Activated CD8-positive, alpha-beta memory T cell treated with anti-CD3 and anti-CD28 coated beads, Interleukin-2, amount 50 U/mL, for 1 hour (primary cell): ENCODE measurements around the gene TRAPPC2L.
"Not testable (repeated sequence)": the region's sequence is repeated elsewhere in the genome, so short reads cannot be mapped to it uniquely, and the experiment has no call there.

Experiments
- DNase-seq: peaks from one replicate; pipeline ENCODE4 v3.0.0-alpha.2; 2020; ENCODE audit errors: extremely low read depth

Gene TRAPPC2L

DNA sequence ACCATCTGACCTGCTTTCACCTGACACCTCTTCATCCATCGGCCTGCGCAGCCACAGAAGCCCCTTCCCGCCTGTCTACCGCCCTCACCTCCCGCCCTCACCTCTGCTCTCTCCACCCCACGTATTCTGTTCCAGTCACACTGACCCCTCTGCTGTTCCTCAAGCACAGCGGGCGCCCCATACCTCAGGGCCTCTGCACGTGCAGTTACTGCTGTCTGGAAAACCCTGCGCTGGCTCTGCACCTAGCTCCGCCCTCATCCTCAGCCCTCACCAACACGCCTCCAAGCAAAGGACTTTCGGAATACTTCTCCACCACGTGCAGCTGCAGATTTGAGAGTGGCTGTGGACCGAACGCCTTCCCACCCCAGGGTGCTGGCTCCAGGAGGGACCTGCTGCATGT lies 34.2 kb downstream of the TRAPPC2L start:
- DNase-seq = no peak

DNA sequence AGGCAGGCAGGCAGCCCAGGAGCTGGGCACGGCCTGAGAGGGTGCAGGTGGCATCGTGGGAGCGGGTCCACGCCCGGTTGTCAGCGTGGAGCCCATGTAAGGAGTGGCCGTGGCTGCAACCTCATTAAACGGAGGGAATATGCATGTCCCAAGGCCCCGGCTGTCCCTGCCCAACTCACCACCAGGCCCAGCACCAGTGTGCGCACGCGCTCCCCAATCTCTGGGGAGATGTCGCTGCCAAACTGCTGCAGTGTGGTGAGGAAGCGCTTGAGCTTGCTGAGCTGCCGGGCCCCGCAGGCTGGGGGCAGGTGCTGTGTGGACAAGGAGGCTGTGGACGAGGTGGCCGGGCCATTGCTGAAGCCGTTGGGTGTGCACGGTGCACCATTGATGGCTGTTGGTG lies 35.1 kb downstream of the TRAPPC2L start:
- DNase-seq = no peak

DNA sequence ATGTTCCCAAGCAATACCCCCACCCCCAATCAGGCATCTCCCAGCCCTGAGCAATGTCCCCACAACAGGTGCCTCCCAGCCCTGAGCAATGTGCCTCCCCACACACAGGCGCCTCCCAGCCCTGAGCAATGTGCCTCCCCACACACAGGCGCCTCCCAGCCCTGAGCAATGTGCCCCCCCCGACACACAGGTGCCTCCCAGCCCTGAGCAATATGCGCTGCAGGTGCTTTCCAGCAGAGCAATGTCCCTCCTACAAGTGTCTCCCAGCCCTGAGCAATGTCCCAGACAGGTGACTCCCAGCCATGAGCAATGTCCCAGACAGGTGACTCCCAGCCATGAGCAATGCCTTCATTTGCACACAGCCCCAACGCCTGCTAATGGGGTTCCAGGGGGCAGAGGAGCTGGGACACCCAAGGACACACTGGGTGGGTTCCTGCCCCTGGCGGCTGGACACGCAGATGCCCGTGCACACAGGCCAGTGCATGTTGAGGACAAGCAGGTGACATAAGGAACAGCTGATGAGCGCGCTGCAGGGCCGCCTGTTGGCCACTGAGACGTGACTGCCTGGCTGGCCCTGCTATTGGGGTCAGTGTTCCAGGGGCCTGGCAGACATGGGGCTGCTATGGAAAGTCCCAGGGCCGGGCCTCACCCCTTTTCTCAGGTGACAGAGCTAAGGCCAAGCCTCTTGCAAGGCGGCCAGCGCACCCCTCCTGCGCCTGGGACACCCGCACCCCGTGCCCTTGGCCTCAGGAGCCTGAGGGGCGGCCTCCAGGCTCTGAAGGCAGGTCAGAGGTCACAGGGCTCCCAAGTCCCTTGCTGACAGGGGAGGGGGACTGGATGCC lies 36.4 kb downstream of the TRAPPC2L start:
- no peak for DNase-seq

DNA sequence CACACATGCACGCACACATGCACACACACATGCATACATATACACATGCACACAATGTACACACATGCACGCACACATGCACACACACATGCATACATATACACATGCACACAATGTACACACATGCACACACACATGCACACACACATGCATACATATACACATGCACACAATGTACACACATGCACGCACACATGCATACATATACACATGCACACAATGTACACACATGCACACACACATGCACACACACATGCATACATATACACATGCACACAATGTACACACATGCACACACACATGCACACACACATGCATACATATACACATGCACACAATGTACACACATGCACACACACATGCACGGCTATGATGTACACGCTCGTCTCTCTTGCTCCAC lies 37.3 kb downstream of the TRAPPC2L start:
- not testable (repeated sequence) for DNase-seq

DNA sequence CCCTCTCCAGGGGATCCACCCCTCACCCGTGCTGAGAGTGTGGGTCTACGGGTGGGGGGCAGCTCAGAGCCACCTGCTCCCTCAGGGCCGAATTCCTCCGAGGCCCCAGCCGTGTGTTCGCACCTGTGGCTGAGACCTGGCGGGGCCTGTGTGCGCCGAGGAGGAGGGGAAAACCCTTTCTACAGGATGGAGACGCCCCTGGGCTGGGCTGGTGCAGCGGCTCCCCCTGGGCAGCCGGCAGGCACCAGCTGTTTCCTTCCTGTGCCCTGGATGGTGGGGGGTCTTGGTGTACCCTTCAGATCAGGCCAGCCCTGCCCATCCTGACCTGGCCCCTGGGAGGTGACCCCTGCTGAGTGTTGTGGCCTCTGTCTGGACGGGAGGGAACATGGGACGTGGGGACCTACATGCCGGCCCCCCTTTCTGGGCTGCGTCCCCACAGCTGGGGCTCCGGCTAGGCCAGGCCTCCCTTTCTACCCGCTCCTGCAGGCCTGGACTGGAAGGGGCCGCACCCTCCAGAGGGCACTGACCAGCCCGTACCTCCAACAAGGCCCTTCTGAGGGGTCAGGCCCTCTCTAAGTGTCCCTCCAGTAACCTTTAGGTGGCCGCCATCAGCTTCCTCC lies 37.9 kb downstream of the TRAPPC2L start:
- no peak for DNase-seq

DNA sequence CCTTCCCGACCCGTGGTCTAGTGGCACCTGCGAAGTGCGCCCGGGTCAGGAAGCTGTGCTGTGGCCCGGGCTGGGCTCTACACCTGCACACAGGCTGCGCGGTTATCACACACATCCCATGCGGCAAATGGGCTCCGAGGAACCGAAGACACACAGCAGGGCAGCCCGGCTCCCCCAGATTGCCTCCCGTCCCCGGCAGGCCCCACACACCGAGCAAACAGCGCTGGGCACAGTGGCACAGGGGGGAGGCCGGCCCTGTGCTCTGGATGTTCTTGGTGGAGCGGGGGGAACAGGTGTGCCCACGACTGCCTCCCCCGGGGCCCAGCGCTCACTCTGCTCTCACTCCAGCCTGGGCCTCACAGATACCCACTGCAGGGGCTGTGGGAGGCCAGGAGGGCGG lies 38.4 kb downstream of the TRAPPC2L start:
- DNase-seq = no peak

DNA sequence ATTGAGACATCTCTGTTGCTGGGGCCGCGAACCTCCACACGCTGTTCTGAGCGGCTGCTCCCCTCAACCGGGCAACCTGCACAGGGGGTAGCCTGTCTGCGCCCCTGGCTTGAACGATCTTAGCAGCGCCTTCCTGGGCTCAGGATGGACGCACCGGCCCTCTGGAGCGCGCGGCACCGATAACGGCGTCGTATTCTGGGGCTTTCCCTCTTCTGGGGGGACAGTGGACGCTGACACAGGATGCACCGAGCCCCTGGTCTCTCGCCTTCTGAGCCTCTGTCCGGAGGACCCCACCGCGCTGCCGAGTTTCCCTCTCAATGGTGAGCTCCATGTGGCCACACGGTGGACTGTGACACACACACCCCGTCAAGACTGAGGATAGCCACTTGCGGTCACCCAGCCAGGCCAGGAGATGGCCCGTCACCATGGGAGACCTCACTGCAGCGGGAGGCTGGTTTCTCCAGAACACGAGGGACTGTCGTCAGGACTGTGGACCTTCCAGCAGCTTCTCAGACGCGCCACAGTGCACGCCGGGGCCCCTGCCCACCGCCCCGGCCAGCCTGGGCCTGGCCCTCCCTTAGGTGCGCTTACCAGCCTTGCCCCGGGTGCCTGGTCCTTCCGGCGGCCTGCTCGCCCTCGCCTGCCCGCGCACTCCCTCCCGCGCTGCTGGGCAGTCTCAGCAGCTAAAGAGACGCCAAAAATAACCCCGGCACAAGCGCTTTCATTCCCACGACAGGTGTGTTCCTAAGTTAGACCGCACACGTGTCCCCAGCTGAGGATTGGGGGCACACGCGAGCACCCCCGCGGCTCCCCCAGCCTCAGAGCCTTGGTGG lies 39.5 kb downstream of the TRAPPC2L start:
- DNase-seq = no peak

DNA sequence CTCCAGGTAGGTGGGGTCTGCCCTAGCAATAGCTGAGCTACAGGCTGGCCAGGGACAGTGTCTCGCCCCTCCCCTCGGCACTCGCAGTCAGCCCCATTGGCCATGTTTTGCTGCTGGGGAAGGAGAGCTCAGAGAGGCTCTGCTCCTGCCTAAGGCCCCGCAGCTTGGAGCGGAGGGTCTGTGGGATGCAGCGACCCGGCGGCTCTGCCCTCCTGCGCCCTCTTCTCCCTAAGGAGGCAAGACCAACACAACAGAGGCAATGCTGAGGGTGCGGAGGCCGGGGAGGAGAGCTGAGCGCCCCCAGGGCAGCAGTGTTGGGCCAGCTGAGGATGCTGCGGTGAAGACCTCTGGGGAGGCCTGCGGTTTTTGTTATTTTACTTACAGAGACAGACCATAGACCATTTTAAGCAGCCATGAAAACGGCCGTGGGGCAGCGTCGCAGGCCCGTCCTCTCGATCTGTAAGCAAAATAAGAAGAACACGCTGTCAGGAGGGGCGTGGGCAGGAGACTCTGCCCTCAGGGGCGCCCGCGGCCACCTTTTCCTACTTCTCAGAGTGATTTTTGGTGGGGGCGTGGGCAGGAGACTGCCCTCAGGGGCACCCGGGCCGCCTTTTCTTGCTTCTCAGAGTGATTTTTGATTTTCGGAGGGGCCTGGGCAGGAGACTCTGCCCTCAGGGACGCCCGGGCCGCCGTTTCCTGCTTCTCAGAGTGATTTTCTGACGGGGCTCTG lies 40.9 kb downstream of the TRAPPC2L start:
- no peak for DNase-seq

DNA sequence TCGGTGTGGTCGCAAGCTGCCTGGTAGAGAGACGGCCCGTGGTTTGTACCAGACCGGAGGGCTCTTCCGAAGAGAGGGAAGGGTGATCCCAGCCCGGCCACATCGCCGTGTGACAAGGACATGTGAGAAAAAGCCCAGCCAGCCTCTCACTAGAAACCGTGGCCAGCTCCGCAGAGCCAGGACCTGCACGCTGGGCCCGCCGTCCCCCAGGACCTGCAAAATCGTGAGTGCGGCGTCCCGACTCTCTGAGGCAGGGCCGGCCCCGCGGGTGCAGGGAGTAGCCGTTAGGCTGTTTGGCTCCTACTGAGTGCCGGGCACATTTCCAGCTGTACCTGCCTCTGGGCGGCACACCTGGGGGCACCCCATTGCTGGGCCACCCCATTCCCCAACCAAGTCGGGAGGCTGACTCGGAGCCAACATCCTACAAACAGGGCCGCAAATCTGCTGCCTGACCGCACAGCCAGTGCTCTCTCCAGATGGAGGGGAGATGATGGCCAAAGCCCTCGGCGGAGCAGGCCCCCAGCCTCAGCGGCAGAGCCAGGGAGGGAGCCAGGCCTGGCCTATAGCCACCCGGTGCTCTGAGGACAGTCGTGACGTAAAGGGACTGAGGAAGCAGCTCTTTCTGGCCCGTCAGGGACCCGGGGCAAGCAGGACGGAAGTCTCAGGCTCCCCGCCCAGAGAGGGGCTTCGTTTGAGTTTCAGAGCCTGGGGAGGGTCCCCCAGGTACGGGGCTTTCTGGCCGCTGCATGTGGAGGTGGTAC lies 43.2 kb downstream of the TRAPPC2L start:
- DNase-seq = no peak

DNA sequence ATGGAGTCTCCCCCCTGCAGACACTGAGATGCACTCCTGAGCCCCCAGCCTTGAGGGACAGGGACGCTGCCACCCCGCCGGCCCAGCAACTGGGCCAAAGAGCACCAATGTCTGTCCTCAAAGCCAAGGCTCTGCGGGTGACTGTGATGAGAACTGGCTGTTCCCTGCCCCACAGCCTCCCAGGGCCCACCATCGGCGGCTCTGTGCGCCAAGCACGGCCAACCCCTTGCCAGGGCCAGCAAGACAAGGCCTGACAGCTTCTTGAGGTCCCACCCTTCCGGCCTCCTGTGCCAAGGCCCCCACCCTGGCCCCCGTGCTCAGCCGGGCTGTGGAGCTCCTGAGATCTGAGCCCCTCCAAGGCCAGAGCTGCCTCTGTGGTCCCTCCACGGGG lies 43.7 kb downstream of the TRAPPC2L start:
- no peak for DNase-seq

DNA sequence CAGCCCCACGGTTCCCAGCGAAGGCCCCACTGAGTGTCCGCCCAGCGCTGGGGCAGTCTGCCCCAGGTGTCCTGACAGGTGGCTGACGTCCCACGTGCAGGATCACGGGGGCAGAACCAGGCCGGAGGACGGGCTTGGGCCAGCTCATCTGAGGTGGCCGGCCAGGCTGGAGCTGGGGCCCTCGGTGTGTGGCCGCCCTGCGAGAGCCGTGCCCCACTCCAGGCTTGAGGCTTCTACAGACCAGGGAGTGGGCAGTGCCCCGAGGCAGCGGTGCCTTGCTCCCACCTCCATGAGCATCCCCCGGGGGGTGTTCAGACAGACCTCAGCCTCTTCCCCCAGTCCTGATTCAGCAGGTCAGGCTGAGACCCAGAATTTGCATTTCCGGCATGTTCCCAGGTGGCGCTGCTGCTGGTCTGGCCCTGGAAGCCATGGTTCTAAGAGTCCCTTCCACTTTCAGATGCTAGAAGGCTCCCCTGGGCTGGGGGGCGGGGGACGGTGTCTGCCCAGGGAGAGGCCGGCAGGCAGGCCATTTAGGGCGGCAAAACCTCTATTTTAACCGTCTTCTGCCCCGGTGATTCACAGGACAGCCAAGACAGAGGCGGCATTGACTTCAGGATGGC lies 44.9 kb downstream of the TRAPPC2L start:
- DNase-seq = no peak

DNA sequence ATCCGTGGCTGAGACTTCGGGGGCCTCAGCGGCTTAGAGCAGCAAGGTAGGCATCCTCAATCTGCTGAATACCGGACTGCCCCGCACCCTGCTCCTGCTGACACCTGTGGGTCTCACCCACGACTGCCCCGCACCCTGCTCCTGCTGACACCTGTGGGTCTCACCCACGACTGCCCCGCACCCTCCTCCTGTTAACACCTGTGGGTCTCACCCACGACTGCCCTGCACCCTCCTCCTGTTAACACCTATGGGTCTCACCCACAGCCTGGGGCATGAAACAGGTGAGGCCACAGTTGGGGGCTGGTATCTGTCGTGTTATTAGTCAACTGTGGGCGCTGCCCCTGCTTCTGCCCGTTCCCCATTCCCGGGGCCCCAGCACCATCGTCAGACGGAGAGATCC lies 45.8 kb downstream of the TRAPPC2L start:
- DNase-seq = no peak

DNA sequence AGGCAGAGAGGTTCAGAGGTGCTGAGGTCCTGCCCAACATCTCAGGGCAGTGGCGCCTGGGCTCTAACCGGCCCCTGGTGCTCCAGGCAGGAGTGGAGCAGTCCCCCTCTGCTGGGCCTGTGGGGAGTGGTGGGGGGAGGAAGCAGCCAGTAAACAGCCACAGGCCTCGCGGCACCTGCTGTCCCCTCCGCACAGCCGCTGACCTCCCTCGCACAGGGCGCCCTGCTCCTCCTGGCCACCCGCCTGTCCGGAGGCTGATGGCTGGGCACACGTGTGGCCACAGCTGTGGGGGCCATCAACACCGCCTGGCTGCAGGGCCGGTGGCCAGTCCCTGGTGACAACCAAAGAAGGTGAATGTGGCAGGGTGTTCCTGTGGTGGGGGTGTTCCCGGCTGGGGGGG lies 46.3 kb downstream of the TRAPPC2L start:
- no peak for DNase-seq

DNA sequence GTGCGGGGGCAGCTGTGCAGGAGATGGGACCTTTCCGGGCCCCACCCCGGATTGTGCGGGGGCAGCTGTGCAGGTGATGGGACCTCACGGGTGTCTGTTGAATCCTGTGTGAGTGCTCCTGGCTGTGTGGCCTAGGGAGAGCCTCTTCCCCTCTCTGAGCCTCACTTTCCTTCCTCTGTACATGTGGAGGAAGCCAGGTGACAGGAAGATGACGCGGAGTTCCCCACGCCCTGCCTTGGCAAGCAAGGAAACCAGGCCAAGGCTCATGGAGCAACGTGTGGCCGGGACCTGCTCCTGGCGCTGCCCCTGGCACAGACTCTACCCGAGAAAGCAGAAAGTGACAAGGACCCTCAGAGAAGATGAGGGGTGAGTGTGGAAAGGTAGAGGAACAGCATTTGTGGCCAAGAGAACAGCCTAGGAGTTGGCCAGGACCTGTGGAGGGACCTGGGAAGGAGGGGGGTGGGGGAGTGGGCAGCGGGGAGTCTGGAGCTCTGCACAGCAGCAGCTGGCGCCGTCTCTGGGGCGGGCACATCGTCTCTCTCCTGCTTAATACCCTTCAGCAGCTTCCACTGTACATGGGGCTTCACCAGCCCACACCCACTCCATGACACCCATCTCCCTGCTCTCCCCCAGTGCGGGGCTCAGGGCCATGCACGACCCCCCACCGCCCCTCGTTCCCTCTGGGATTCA lies 47.9 kb downstream of the TRAPPC2L start:
- no peak for DNase-seq

DNA sequence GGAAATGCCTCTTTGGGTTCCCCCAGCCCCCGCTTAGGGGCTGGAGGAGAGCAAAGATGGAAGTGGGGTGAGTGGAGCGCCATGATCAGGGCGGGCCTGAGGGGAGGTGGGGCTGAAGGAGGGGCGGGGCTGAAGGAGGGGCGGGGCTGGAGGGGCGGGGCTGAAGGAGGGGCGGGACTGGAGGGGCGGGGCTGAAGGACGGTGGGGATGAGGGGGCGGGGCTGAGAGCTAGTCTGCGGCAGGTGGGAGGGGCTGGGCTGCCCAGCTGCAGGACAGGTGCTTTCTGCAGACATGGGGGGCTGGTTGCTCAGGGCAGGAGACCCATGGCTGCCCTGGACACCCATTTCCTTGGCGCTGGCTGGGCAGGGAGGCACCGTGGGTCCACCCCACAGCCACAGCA lies 48.6 kb downstream of the TRAPPC2L start:
- DNase-seq = no peak

DNA sequence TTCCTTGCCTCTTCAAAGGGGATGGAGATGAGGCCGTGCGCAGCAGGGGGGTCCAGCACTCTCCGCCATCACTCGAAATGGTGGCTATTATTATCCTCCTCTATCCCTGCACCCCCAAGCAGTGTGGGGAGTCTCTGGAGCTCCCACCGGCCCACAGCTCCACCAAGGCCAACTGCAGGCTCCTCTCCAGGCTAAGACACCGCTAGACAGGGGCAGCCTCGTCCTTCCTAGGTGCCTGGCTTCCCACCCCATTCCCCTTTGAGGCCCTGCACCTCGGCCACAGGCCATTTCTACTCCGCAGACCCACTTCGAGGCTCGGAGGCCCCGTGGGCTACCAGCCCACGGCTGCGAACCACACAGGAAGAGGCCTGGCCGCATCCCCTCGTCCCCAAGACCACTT lies 49.1 kb downstream of the TRAPPC2L start:
- no peak for DNase-seq

DNA sequence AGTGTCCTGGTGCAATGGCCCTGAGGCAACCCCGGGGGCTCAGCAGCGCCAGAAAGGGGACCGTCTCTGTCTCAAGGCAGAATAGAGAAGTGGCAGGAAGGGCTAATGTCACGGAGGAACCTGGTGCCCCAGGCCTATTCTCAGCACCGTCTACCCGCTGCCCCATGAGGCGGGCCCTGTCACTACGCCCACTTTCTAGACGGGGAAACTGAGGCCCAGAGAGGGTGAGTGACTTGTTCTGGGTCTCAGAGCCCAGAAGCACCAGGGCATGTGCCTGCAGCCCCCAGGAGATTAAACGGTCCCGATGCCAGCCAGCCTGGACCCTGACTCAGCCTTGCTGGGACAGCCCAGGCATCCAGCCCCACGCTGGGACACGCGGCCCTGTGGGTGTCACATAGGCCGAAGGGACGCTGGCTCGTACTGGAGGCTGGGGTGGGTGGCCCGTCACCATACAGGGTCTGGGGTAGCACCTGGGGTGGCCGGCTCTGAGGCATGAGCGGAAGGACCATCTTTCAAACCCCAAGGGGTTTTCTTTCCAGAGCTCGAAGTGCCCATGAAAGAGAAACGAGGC lies 49.7 kb downstream of the TRAPPC2L start:
- DNase-seq = no peak

DNA sequence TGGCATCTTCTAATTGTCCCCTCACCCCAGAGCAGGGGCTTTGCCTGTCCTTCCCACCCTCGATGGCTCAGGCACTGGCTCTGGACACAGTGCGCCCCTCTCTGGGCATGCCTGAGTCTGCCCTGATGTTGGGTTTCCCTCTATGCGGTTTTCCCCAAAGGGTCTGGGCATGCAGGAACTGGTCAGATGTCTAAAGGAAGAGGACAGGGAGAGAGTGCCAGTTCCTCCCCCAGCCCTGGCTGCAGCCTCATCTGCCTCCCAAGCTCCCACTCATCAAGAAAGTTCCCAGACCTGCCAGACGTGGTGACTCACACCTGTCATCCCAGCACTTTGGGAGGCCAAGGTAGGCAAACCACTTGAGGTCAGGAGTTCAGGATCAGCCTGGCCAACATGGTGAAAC lies 50.8 kb downstream of the TRAPPC2L start:
- no peak for DNase-seq

DNA sequence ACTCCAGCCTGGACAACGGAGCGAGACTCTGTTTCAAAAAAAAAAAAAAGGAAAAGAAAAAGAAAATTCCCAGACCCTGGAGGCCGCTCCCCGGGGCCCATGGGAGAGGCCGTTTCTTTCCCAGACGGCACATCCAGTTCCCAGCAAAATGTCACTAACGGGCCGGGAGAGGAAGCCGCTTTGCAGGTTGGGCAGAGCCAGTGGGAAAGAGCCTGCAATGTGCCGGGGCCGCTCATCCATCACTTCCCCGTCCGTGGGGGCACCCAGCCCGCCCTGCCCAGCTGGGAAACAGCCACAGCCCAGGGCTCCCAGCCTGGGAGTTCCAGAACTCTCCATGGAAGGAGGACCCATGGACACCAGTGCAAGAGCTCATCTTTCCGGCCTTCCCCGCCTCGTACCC lies 51.4 kb downstream of the TRAPPC2L start:
- DNase-seq = no peak
